Neural progenitor cell (in vitro differentiated cells): ENCODE results near the gene CYB5R3. TPM values are rescaled to one million over a fixed set of nuclear protein-coding genes. Genes with fewer than 3 reads are reported as not detected.

Source experiments
- DNase-seq: peaks from one replicate; pipeline ENCODE4 v3.0.0-alpha.2; 2016; ENCODE audit warnings: low spot score
- H2AFZ ChIP-seq: fragments of 200-600 bp; sonication (generic); replicated peaks from 2 replicates; pipeline ENCODE4 v1.6.1; 2016; ENCODE audit warnings: antibody characterized with exemption
- H3F3A ChIP-seq: fragments of 200-600 bp; sonication (generic); 2 replicates; pipeline ENCODE4 v1.6.1; 2016; ENCODE audit warnings: antibody characterized with exemption, low read depth
- H3K27ac ChIP-seq: fragments of 200-600 bp; sonication (generic); 2 replicates; pipeline ENCODE4 v1.5.1; 2016; ENCODE audit warnings: mild to moderate bottlenecking
- H3K27me3 ChIP-seq: fragments of 200-600 bp; sonication (generic); 2 replicates; pipeline ENCODE4 v1.6.1; 2016; ENCODE audit warnings: mild to moderate bottlenecking, moderate library complexity
- H3K36me3 ChIP-seq: fragments of 200-600 bp; sonication (generic); 2 replicates; pipeline ENCODE4 v1.5.1; 2016
- H3K4me1 ChIP-seq: fragments of 200-600 bp; sonication (generic); 2 replicates; pipeline ENCODE4 v1.6.1; 2016; ENCODE audit warnings: mixed run types
- H3K4me2 ChIP-seq: fragments of 200-600 bp; sonication (generic); 2 replicates; pipeline ENCODE4 v1.6.1; 2016
- H3K4me3 ChIP-seq: fragments of 200-600 bp; sonication (generic); 2 replicates; pipeline ENCODE4 v1.5.1; 2016
- H3K79me2 ChIP-seq: fragments of 200-600 bp; sonication (generic); 2 replicates; pipeline ENCODE4 v1.6.1; 2016; ENCODE audit warnings: low read depth
- H3K9ac ChIP-seq: fragments of 200-600 bp; sonication (generic); 2 replicates; pipeline ENCODE4 v1.6.1; 2016
- H3K9me3 ChIP-seq: fragments of 200-600 bp; sonication (generic); 2 replicates; pipeline ENCODE4 v1.5.1; 2016; ENCODE audit warnings: low read depth
- H4K20me1 ChIP-seq: fragments of 200-600 bp; sonication (generic); 2 replicates; pipeline ENCODE4 v1.6.1; 2016; ENCODE audit warnings: low read depth
- H3K27ac Mint-ChIP-seq: 3 replicates; pipeline ENCODE4 v1.8.0; 2021; ENCODE audit warnings: mixed read lengths
- H3K27me3 Mint-ChIP-seq: 2 replicates; pipeline ENCODE4 v1.8.0; 2022; ENCODE audit warnings: low read depth, mild to moderate bottlenecking, inconsistent platforms, moderate library complexity, mixed read lengths; ENCODE audit not compliant: insufficient read depth
- H3K36me3 Mint-ChIP-seq: 3 replicates; pipeline ENCODE4 v1.8.0; 2021; ENCODE audit warnings: mixed read lengths
- H3K4me1 Mint-ChIP-seq: 3 replicates; pipeline ENCODE4 v1.8.0; 2021; ENCODE audit warnings: mixed read lengths
- H3K4me3 Mint-ChIP-seq: 3 replicates; pipeline ENCODE4 v1.8.0; 2021; ENCODE audit warnings: mild to moderate bottlenecking, moderate library complexity, mixed read lengths
- H3K9me3 Mint-ChIP-seq: 3 replicates; pipeline ENCODE4 v1.8.0; 2020; ENCODE audit warnings: mixed read lengths
- EZH2 ChIP-seq: fragments of 200-600 bp; sonication (generic); IDR thresholded peaks from 2 replicates; pipeline ENCODE4 v1.6.1; 2017; ENCODE audit warnings: antibody characterized with exemption, mild to moderate bottlenecking, moderate library complexity
- EZH2phosphoT487 ChIP-seq: fragments of 200-600 bp; sonication (generic); IDR thresholded peaks from 2 replicates; pipeline ENCODE4 v1.6.1; 2017; ENCODE audit warnings: antibody characterized with exemption
- total RNA-seq: library from RNA; depleted of rRNA; stranded (reverse); fragments of >200 nt; gene quantifications from 2 replicates; pipeline ENCODE4 v1.2.3, GENCODE V29; 2015; ENCODE audit warnings: low replicate concordance
- TF ChIP-seq, protein P1 (sequence below): fragments of 200-600 bp; sonication (generic); IDR thresholded peaks from 2 replicates; pipeline ENCODE4 v1.5.1; 2017; ENCODE audit warnings: antibody characterized with exemption, mild to moderate bottlenecking

The CYB5R3 gene
- total RNA-seq, 1 donor from 2014 or later: 21.6 TPM

GRCh38 chr22:42587588-42588175, 61.5 kb downstream of the CYB5R3 start:
- Histone ChIP-seq H3K4me3 (no peak overlapping the region), H3K79me2 (no peaks in the 10 kb centered on the region), H3K4me2 (no peak overlapping the region), H3K27ac (no peak overlapping the region), H3K9me3 (no peaks in the 10 kb centered on the region), H4K20me1 (peaks cover 9% of the 10 kb centered on the region), H3K27me3 (no peaks in the 10 kb centered on the region), H2AFZ (no peak overlapping the region), H3K4me1 (no peaks in the 10 kb centered on the region), H3K9ac (no peak overlapping the region), H3K36me3 (no peaks in the 10 kb centered on the region), H3F3A (peaks cover 7% of the 10 kb centered on the region)
- Mint-ChIP-seq H3K27ac (no peak overlapping the region), H3K9me3 (no peaks in the 10 kb centered on the region), H3K4me3 (no peak overlapping the region), H3K36me3 (peaks cover 31% of the 10 kb centered on the region), H3K27me3 (peaks cover 7% of the 10 kb centered on the region), H3K4me1 (peaks cover 4% of the 10 kb centered on the region)
- DNase-seq: no peak
- no peak for TF ChIP-seq EZH2phosphoT487

DNA sequence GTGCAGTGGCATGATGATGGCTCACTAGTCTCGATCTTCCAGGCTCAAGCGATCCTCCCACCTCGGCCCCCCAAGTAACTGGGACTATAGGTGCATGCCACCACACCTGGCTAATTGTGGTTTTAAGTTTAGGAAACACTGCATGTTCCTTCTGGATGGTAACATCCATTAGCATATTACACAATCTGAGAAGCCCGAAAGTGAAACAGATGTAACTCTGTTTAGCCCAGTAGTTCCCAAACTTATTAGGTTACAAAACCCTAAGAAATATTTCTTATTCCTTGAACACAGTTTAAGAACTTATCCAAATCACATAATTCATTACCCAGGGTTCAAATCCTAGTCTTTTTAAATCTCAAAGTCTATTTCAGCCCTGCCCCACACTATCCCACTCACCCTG, 62.8 kb downstream of the CYB5R3 start:
- Histone ChIP-seq H4K20me1 (peaks cover 7% of the 10 kb centered on the region), H3K4me2 (no peak overlapping the region), H3K27ac (no peak overlapping the region), H3K9me3 (no peaks in the 10 kb centered on the region), H3K9ac (no peak overlapping the region), H3K27me3 (no peaks in the 10 kb centered on the region), H3K4me3 (no peak overlapping the region), H2AFZ (no peak overlapping the region), H3K36me3 (no peaks in the 10 kb centered on the region), H3K4me1 (no peaks in the 10 kb centered on the region), H3K79me2 (peaks cover 5% of the 10 kb centered on the region), H3F3A (peaks cover 14% of the 10 kb centered on the region)
- Mint-ChIP-seq H3K9me3 (no peaks in the 10 kb centered on the region), H3K4me1 (peaks cover 12% of the 10 kb centered on the region), H3K27ac (no peak overlapping the region), H3K36me3 (peaks cover 31% of the 10 kb centered on the region), H3K27me3 (peaks cover 12% of the 10 kb centered on the region), H3K4me3 (no peak overlapping the region)
- no peak for DNase-seq
- no peak for TF ChIP-seq EZH2phosphoT487
- TF ChIP-seq EZH2: no peak
- TF ChIP-seq, protein P1, sequence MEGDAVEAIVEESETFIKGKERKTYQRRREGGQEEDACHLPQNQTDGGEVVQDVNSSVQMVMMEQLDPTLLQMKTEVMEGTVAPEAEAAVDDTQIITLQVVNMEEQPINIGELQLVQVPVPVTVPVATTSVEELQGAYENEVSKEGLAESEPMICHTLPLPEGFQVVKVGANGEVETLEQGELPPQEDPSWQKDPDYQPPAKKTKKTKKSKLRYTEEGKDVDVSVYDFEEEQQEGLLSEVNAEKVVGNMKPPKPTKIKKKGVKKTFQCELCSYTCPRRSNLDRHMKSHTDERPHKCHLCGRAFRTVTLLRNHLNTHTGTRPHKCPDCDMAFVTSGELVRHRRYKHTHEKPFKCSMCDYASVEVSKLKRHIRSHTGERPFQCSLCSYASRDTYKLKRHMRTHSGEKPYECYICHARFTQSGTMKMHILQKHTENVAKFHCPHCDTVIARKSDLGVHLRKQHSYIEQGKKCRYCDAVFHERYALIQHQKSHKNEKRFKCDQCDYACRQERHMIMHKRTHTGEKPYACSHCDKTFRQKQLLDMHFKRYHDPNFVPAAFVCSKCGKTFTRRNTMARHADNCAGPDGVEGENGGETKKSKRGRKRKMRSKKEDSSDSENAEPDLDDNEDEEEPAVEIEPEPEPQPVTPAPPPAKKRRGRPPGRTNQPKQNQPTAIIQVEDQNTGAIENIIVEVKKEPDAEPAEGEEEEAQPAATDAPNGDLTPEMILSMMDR: no peak

GRCh38 chr22:42585096-42585495, 64.1 kb downstream of the CYB5R3 start:
- H3K36me3 Mint-ChIP-seq: peaks cover 31% of the 10 kb centered on the region
- Histone ChIP-seq H2AFZ (no peak overlapping the region), H3K4me1 (no peaks in the 10 kb centered on the region), H3K79me2 (peaks cover 13% of the 10 kb centered on the region), H3K27ac (no peak overlapping the region), H3K27me3 (no peaks in the 10 kb centered on the region), H3K9ac (no peak overlapping the region), H3K36me3 (no peaks in the 10 kb centered on the region), H3K9me3 (no peaks in the 10 kb centered on the region), H3F3A (peaks cover 14% of the 10 kb centered on the region), H3K4me3 (no peak overlapping the region), H4K20me1 (peaks cover 7% of the 10 kb centered on the region), H3K4me2 (no peak overlapping the region)
- no peaks in the 10 kb centered on the region for H3K9me3 Mint-ChIP-seq
- H3K4me3 Mint-ChIP-seq: no peak overlapping the region
- H3K27ac Mint-ChIP-seq: no peak overlapping the region
- H3K27me3 Mint-ChIP-seq: peaks cover 12% of the 10 kb centered on the region
- TF ChIP-seq, protein P1: no peak
- no peak for TF ChIP-seq EZH2phosphoT487
- TF ChIP-seq EZH2: no peak
- peaks cover 15% of the 10 kb centered on the region for H3K4me1 Mint-ChIP-seq
- no peak for DNase-seq

DNA sequence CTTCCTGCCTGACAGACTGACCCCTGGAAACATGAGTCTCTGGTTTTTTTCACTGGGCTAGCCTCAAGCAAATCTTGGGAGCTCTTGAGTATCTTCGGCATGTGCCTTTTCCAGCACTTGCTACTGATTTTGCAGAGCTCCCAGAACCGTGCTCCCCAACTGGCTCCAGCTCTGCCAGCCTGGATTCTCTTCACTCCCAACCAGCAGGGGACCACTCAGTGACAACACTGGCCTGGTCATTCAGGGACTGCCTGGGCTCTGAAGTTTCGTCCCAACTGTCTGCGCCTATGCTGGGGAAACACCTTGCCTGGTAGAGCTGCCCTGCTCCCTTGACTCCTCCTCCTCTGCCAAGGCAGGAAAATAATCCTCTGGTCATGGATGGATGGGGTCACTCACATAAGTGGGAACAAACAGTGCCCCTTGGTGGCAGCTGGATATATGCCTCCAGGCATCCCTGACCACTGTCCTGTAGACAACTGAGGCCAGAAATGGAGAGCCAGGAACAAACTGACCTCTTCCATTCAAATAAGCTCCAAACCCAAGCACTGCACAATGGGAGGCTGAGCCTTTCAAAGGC, 64.7 kb downstream of the CYB5R3 start:
- Histone ChIP-seq H3K9me3 (no peaks in the 10 kb centered on the region), H3F3A (peaks cover 14% of the 10 kb centered on the region), H3K79me2 (peaks cover 19% of the 10 kb centered on the region), H3K27me3 (no peaks in the 10 kb centered on the region), H3K27ac (no peak overlapping the region), H3K4me3 (no peak overlapping the region), H3K9ac (no peak overlapping the region), H3K4me1 (no peaks in the 10 kb centered on the region), H2AFZ (no peak overlapping the region), H4K20me1 (peaks cover 7% of the 10 kb centered on the region), H3K36me3 (no peaks in the 10 kb centered on the region), H3K4me2 (no peak overlapping the region)
- Mint-ChIP-seq H3K4me1 (peaks cover 15% of the 10 kb centered on the region), H3K36me3 (peaks cover 26% of the 10 kb centered on the region), H3K27me3 (peaks cover 12% of the 10 kb centered on the region), H3K9me3 (no peaks in the 10 kb centered on the region), H3K27ac (no peak overlapping the region), H3K4me3 (no peak overlapping the region)
- no peak for TF ChIP-seq EZH2phosphoT487
- no peak for TF ChIP-seq EZH2
- TF ChIP-seq, protein P1: no peak
- DNase-seq: no peak
